Activated naive CD4-positive, alpha-beta T cell treated with anti-CD3 and anti-CD28 coated beads, Interleukin-2, amount 50 U/mL, for 16 hours (primary cell): ENCODE results near the gene OGFRL1.

Experiments used
- DNase-seq: peaks from one replicate; pipeline ENCODE4 v3.0.0-alpha.2; 2020

OGFRL1 gene

GRCh38 chr6:71335544-71335943 is 46.9 kb downstream of the OGFRL1 start:
- no peak for DNase-seq

- no peak for DNase-seq
These were observed 48.3 kb downstream of the OGFRL1 start for GRCh38 chr6:71336901-71337300.

GRCh38 chr6:71338540-71339316 is 50.1 kb downstream of the OGFRL1 start:
- no peak for DNase-seq

GRCh38 chr6:71342772-71343171 is 54.2 kb downstream of the OGFRL1 start:
- DNase-seq, result no peak

GRCh38 chr6:71345476-71346333 is 57.1 kb downstream of the OGFRL1 start:
- no peak for DNase-seq

- no peak for DNase-seq
These were observed 57.7 kb downstream of the OGFRL1 start for GRCh38 chr6:71346334-71346694.

- no peak for DNase-seq
These were observed 58.5 kb downstream of the OGFRL1 start for GRCh38 chr6:71347119-71347518.

- DNase-seq, result no peak
These were observed 60.8 kb downstream of the OGFRL1 start for GRCh38 chr6:71349395-71349794.

GRCh38 chr6:71349976-71350615 is 61.5 kb downstream of the OGFRL1 start:
- no peak for DNase-seq

- no peak for DNase-seq
These were observed 62.6 kb downstream of the OGFRL1 start for GRCh38 chr6:71351190-71351589.
